ENCODE data around the gene FLRT1.

The FLRT1 gene

DNA sequence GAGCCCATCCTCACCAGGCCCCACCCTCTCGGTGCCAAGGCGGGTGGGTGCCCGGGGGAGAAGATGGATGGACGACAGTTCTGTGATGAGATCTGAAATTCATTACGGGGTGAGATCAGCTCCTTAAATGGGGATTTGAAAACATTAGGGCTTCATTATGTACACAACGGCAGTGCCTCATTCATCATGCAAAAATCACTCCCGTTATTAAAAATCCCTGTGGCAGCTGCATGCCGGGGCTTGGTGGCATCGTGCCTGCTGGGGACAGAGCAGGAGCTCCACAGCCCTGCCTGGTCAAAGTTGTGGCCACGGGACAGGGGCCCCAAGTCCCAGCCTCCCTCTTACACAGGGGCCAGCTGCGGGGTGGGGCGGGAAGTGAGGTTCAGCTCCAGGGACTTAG, 29.3 kb upstream of the FLRT1 start:
- DNase-seq (ENCODE audit: low read depth), result no peak

DNA sequence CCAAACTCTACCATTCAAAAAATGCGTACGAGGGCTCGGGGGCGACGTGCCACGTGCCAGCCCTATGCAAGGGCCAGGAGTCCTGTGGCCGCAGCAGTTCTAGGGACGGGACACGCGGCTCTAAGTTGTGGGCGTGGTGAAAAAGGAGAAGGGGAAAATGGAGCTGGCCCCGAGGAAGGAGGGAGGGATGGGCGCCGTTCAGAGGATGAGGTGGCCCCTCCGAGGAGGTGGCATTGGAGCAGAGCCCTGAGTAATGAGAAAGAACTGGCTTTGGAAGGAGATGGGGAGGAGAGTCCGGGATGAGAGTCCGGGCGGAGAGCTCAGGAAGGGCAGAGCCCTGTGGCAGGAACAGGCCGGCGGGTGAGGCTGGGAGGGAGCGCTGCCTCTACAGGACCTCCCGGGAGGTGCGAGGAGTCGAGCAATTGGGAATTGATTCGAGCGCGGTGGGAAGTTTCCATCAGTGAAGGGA, 28.5 kb upstream of the FLRT1 start:
- no peak for DNase-seq (ENCODE audit: low read depth)

DNA sequence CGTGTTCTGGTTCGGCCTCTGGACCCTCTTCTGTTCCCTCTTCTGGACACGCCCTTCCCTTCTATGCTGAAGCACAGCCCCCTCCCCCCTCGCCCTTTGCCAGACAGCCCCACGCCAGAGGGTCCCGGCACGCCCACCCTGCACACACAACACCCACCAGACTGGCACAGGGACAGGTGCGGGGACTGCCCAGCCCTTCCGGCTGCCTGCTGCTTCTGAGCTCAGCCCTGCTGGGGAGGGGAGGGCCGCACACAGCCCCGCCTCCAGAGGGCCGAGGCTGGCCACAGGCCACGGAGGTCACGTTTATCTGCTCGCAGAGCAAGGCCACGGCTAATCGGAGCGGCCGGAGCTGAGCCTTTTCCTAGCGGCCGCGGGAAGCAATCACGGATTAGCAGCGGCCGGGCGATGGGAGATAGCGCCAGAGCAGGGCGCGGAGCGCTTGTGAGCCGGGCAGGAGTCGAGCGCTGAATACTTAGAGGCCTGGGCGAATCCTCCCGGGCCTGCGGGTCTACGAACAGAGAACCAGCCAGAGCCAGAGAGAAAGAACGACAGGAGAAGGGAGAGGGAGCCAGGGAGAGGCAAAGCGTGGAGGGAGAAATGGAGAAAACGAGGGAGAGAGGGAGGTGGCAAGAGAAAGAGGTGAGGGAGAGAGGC, 28.0 kb upstream of the FLRT1 start:
- DNase-seq (ENCODE audit: low read depth), result no peak

DNA sequence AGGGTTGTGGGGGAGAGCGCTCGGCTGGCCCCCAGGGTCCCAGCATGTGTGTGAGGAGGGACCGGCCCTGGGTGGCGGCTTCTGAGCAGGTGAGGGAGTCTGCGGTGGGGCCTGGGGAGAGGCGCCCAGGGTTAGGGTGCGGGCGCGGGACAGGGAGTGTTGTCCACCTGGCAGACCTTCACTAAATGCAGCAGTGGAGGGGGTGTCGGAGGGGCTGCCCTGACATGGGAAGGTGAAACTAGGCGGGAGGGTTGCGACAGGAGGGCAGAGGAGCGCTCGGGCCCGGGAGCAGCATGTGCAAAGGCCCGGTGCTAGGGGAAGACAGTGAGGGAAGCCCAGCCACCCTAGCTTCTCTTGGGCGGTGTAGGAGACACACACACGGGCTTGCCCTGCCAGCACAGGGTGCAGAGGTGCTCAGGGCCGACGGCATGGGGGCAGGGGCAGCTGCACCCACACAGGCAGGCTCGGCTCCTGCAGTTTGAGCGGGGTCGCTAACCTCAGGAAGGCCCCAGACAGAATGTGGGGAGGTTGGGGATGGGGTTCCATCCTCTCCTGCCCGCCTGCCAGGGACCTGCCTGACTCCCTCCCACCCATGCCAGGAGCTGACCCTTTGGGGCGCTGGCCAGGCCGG, 27.3 kb upstream of the FLRT1 start:
- DNase-seq (ENCODE audit: low read depth), result no peak

DNA sequence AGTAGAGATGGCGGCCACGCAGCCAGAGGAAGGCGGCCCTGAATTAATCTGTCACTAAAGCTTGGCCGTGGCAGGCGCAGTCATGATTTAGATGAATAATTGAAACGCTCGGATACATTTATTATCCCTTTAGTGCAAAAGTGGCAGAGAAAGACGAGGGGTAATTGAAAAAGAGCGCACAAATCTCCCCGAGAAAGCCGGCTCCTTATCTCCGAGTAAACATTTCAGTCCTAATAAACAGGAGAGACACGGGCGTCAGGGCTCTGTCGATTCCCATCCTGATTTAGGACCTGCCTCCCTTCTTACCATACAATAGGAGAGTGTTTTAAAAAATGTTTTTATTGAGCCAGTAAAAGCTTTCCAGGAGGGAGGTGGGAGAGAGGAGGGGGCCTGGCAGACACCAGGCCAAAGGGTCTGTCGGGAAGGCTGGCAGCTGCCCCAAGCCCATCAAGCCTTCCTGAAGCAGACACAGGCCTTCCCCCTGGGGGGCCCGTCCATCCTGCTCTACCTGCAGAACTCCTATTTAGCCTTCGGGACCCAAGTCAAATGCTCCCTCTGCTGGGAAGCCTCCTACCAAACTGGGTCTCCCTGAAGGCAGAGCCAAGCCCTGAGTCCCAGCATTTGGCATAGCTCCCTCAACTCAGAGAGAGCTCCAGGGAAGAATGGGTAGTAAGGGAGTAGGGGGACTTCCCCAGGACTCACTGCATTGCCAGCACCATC, 26.7 kb upstream of the FLRT1 start:
- no peak for DNase-seq (ENCODE audit: low read depth)

DNA sequence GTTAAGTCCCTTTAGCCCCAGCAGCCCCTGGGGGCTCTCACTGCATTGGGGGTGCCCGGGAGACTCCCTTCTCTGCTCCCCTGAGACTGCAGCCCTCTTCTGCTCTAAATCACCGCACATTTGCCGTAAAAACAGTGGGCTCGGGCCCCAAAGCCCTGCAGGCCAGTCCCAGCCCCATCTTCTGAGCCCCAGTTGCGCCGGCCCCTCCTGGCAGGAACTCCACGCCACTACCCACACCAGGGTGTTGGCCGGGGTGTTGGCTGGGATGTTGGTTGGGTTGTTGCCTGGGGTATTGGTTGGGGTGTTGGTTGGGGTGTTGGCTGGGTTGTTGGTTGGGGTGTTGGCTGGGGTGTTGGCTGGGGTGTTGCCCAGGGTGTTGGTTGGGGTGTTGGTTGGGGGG, 26.0 kb upstream of the FLRT1 start:
- no peak for DNase-seq (ENCODE audit: low read depth)

DNA sequence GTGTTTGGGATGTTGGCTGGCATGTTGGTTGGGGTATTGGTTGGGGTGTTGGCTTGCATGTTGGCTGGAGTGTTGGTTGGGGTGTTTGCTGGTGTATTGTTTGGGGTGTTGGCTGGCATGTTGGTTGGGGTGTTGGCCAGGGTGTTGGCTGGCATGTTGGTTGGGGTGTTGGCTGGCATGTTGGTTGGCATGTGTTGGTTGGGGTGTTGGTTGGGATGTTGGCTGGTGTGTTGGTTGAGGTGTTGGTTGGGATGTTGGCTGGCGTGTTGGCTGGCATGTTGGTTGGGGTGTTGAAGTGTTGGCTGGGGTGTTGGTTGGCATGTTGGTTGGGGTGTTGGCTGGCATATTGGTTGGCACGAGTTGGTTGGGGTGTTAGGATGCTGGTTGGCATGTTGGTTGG, 24.9 kb upstream of the FLRT1 start:
- DNase-seq (ENCODE audit: low read depth), result no peak

DNA sequence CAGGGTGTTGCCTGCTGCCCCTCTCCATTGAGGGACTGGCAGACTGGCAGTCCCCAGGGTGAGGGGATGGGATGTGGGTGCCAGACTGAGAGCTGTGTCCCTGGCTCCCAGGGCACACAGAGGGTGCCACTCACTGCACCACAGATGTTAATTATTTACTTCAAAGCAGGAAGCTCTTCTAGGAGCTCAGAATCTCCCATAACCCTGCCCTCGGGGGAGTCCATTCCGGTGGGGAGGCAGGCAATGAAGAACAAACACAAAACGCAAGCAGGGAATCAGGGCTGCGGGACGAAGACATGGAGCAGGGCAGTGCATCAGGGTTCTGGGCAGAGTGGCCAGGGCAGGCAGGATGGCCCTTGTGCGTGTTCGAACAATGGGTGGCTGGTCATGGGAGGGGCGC, 24.4 kb upstream of the FLRT1 start:
- DNase-seq (ENCODE audit: low read depth), result no peak

DNA sequence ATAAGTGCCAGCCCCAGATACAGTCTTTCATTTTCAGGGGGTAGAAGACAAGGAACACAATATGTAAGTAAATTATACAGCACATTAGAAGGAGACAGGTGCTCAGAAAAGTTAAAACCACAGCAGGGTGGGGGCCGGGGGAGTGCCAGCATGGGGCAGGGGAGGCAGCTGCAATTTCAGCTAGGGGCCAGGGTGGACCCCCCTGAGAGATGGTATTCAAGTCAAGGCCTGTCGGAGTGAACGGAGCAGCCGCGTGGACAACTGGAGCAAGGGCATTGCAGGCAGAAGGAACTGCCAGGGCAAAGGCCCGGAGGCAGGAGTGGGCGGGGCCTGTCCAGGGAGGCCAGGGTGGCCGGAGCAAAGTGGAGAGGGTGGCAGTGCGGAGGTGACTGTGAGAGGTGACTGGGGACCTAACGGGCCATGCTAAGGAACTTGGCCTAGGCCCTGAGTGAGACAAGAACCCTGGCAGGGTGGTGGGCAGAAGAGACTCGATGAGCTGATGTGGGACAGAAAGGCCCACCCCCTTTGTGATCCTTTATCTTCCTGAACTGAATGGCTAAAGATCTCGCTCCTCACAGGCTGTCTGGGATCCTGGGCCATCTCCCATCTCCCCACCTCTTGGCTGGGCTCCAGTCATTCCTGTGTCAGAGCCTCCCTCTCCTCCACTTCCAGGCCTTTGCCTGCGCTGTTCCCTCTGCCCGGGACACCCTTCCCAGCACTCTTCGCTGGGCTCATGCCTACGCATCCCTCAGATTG, 22.4 kb upstream of the FLRT1 start:
- DNase-seq (ENCODE audit: low read depth), result no peak

DNA sequence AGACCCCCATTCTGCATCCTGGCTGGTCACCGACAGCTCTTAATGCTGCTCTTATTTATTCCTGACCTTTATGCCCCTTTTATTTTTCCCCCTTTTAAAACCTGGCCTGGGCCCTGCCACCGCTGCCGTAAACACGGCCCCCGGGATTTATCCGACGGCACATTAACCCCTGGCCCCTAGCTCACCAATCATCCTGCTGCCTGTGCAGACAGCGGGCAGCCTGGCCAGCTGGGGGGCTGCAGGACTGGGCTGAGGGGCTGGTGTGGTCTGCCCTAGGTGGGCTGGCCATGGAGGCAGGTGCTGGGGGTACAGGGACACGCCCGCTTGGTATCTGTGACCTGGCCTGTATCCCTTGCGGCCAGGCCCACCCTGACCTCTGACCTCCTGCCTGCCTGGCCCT, 21.4 kb upstream of the FLRT1 start:
- DNase-seq (ENCODE audit: low read depth), result no peak

DNA sequence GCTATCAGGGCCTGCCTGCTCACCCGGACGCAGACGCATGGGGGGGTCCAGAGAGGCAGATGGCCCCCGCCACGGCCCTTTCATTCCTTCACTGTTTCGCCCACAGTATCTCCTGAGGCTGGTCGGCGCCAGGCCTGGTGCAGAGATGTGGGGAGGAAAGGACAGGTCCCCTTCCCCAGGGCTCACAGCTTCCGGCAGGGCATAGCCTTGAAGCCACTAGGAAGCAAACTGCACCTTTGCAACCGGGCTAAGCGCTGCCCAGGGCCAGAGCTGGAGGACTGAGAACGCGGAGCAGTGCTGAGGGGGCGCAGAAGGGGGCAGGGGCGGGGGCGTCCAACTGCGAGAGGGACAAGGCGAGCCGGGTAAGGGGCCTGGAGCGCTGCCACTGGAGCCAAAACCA, 20.2 kb upstream of the FLRT1 start:
- DNase-seq (ENCODE audit: low read depth), result no peak

DNA sequence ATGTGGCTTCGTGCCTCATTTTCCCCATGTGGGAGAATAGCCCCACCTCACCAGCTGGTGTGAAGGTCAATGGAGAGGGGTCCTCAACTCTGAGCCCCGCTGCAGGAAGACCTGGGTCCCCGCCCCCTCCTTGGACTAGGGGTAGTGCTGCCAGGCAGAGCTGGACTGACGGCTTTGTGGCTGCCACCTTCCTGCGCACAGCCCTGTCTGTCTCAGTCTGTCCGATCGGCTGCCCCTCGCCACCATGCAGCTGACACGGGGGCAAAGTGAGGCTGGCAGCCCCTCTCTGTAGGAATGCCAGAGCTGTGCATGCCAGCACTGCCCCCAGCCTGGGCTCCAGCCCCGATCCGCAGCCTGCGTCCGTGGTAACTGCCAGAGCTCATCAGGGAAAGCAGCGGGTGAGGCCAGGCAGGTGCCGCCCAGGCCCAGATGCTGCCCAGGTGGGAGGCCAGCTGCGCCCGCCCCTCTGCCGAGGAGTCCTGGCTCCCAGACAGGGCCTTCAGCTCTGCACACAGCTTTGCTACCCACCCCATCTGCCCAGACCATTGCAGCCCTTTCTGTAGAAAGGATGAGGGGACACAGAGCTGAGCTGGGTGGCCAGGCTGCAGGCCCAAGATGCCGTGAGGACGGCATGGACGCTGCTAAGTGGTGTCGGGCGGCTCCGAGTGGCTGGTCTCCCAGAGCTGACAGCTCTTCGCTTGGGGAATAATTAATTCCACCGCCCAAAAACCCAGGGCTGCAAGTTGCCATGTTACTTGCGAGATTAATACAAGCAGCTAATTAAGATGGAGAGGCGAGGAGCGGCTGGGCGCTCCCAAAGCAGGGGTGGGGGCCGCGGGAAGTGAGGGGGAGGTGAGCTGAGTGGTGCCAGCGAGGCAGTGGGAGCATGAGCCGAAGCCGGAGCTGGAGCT, 19.5 kb upstream of the FLRT1 start:
- no peak for DNase-seq (ENCODE audit: low read depth)

DNA sequence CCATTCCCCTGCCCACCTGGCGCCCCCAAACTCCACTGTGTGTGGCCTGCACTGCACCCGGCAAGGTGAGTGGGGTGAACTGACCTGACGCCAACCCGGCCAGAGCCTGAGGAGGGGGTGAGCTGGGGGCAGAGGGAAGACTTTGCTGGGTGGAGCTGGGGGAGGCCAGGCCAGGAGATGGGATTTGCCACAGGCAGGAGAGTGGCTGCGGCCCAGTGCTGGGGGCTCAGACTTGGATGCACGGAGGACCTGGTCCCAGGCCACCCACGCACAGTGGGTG, 17.8 kb upstream of the FLRT1 start:
- no peak for DNase-seq (ENCODE audit: low read depth)

DNA sequence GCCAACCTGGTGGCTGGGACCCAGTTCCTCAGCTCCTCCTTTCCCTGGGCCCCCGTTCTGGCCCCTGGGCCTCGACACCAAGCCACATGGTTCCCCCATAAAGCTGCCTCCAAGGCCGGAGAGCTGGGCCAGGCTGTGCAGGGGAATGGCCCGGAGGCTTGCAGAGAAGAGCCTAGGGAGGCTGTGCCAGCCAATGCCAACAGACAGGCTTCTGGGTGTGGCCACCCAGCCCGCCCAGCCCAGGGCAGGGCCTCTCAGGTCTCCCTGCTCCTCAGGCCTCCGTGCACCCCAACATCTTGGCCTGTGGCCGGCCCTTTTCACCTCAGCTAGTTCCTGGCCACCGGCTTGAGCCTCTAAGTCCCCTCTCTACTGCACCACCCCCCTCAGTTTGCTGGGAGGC, 17.4 kb upstream of the FLRT1 start:
- no peak for DNase-seq (ENCODE audit: low read depth)

DNA sequence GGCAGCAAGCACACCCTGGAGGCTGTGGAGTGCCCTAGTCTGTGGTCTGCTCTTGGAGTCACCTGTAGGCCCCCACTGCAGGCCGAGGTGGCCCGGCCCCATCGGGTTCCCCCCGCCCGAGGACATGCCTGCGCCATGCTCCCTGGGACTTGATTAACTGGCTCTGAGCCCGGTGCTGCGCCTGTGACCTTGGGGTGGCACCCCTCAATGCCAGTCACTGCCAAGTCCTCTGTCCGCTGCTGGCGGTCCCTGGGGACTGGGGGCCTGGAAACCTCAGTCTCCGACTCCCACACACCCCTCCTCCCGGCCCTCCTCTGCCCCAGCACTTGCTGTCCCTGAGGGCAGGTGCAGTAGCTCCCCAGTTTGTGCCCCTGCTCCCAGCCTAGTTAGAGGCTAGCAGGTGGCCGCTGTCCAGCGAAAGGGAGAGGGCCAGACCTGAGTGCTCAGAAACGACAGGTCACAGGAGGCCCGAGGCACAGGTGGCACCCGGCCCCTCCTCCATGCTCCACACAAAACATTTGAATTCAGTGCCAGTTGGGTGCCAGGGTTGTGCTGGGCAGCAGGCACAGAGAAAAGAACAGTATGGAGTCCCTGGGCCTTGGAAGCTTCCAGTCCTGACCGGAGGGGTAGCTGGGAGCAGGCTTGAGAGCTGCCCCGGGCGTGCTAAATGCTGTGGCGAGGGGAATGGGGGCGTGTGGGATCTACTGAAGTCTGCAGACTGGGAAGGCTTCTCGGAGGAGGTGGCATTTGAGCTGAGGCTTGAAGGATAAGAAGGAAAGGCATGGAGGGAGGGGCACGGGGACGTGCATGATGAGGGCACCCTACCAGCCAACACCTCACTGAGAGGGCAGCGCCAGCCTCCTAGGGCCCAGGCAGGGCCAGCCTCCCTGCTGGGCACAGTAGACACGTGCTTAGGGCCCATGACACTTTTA, 16.4 kb upstream of the FLRT1 start:
- DNase-seq (ENCODE audit: low read depth), result no peak

DNA sequence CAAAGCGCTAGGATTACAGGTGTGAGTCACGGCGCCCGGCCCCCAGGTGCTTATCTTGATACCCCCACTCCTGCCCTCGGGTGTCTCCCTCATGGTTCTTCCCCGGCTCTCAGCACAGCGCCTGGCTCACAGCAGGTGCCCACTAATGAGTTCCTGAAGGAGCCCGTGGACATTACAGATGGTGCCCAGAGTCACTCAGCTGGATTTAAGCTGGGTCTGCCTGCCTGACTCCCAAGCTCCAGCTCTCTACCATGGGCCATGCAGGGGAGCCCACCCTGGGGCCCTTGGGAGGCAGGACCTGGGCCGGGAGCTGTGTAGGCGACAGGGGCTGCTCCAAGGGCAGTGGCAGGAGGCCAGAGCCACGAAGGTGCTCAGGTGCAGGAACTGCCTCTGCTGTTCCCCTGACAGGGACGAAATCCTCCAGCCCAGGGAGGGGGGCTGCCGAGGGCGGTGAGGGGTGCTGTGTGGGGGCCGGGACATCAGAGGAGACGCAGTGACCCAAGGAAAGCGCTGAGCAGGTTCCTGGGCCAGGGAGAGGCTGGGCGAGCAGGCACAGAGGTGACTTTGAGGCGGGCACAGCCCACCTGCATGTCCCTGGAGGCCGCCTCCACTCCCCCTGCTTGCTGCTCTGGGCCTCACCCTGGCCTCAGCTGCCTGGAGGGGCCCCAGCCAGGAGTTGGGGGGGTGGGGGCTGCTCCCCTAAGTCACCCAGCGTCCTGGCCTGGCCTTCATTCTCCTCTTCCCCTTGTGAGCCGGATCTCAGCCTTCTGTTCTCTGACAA, 14.6 kb upstream of the FLRT1 start:
- no peak for DNase-seq (ENCODE audit: low read depth)

DNA sequence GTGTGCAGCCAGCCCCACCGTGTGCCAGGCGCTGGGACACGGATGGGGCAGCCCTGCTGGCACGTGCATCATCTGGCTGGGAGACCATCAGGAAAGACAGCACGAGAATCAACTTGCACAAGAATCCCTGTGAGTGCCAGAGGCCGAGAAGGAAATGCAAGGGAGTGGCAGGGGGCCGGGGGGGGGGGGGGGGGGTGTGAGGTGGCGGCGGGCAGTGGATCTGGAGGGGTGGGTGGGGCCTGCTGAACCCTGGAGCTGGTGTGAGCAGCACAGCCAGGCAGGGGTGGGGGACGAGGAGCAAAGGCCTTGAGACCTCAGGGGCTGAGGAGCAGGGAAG, 14.0 kb upstream of the FLRT1 start:
- no peak for DNase-seq (ENCODE audit: low read depth)

DNA sequence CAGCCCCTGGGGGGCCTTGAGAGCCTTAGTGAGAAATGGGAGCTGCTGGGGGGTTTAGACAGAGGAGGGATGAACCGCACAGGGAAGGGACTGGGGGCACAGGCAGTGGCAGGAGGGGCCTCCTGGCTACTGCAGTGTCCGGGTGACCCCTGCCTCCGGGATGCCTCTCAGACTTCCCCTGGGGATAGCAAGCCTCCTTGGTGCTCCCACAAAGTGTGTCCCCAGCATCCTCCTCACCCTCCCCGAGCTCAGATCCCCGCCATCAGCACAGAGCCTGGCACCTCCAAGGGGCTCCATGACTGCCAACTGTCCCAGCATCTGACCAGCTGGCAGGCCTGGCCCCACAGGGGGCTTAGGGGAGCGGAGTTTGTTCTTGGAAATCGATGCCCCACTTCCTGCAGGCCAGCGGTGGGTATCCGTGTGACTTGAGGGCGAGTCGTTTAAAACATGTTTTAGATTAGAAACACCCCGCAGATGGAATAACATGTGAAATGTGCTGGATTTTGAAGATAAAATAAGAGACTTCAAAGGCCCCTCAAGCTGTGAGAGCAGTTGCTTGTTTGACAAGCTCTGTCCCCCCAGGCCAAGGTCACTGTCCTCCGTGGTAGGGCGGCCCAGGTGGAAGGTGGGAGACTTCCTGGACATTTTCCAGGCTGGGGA, 13.5 kb upstream of the FLRT1 start:
- no peak for DNase-seq (ENCODE audit: low read depth)

Data from stimulated activated CD8-positive, alpha-beta memory T cell treated with anti-CD3 and anti-CD28 coated beads, Interleukin-4, amount 100 ng/mL, for 24 hours (primary cell).